Activated T-cell treated with anti-CD3 and anti-CD28 coated beads for 24 hours (primary cell): ENCODE results near the gene PSMD5.

Experiments used
- DNase-seq: peaks from one replicate; pipeline ENCODE4 v3.0.0-alpha.2; 2020; ENCODE audit warnings: low read depth

PSMD5 gene

GRCh38 chr9:120855827-120856670 is 13.3 kb upstream of the PSMD5 start:
- DNase-seq = no peak

GRCh38 chr9:120854596-120855327 is 12.0 kb upstream of the PSMD5 start:
- DNase-seq = no peak

- no peak for DNase-seq
Measured at GRCh38 chr9:120853198-120853597, 10.5 kb upstream of the PSMD5 start.

- no peak for DNase-seq
Measured at GRCh38 chr9:120852240-120853010, 9.7 kb upstream of the PSMD5 start.

GRCh38 chr9:120851449-120851848 is 8.7 kb upstream of the PSMD5 start:
- DNase-seq = no peak

- DNase-seq = no peak
Measured at GRCh38 chr9:120850315-120850714, 7.6 kb upstream of the PSMD5 start.

GRCh38 chr9:120846906-120847305 is 4.2 kb upstream of the PSMD5 start:
- no peak for DNase-seq

- DNase-seq = no peak
Measured at GRCh38 chr9:120846251-120846889, 3.6 kb upstream of the PSMD5 start.

- no peak for DNase-seq
Measured at GRCh38 chr9:120845255-120845654, 2.5 kb upstream of the PSMD5 start.

GRCh38 chr9:120841930-120842684 is 615 bp downstream of the PSMD5 start:
- no peak for DNase-seq

- no peak for DNase-seq
Measured at GRCh38 chr9:120839146-120839545, 3.6 kb downstream of the PSMD5 start.

- DNase-seq = no peak
Measured at GRCh38 chr9:120837921-120838320, 4.8 kb downstream of the PSMD5 start.

- no peak for DNase-seq
Measured at GRCh38 chr9:120833325-120833724, 9.4 kb downstream of the PSMD5 start.

GRCh38 chr9:120832807-120833206 is 9.9 kb downstream of the PSMD5 start:
- no peak for DNase-seq

- no peak for DNase-seq
Measured at GRCh38 chr9:120830865-120831264, 11.9 kb downstream of the PSMD5 start.

- no peak for DNase-seq
Measured at GRCh38 chr9:120830151-120830550, 12.6 kb downstream of the PSMD5 start.

GRCh38 chr9:120829650-120830049 is 13.1 kb downstream of the PSMD5 start:
- no peak for DNase-seq

GRCh38 chr9:120820095-120820494 is 22.6 kb downstream of the PSMD5 start:
- no peak for DNase-seq

- DNase-seq = no peak
Measured at GRCh38 chr9:120818595-120818994, 24.1 kb downstream of the PSMD5 start.

GRCh38 chr9:120815075-120815474 is 27.6 kb downstream of the PSMD5 start:
- no peak for DNase-seq

- DNase-seq = no peak
Measured at GRCh38 chr9:120808931-120809330, 33.8 kb downstream of the PSMD5 start.
